Thoracic aorta (tissue), 2 donors: ENCODE results near the gene SLC4A3. TPM values are rescaled to one million over a fixed set of nuclear protein-coding genes. Genes with fewer than 3 reads are reported as not detected.

Experiments
- ATAC-seq: fragments of 150-250 bp; one replicate; pipeline ENCODE4 v1.8.0; 2017; ENCODE audit warnings: low read depth; ENCODE audit not compliant: insufficient number of reproducible peaks, low FRiP score
- DNase-seq: peaks from one replicate; pipeline ENCODE4 v3.0.0-alpha.2; 2020; ENCODE audit warnings: low spot score
- H3K27ac ChIP-seq, 2 donors: fragments of 200-600 bp; sonication (generic); 1 replicate in 1 of 2; 2 replicates in 1 of 2; pipeline ENCODE4 v1.5.1; 2016; ENCODE audit warnings: mild to moderate bottlenecking in 2 of 2, moderate library complexity in 2 of 2
- H3K27me3 ChIP-seq: fragments of 200-600 bp; sonication (generic); replicated peaks from 2 replicates; pipeline ENCODE4 v1.6.0; 2016; ENCODE audit warnings: mild to moderate bottlenecking; ENCODE audit not compliant: insufficient read depth
- H3K36me3 ChIP-seq: fragments of 200-600 bp; sonication (generic); one replicate; pipeline ENCODE4 v1.5.1; 2016
- H3K4me1 ChIP-seq, 2 donors: fragments of 200-600 bp; sonication (generic); 1 replicate in 1 of 2; 2 replicates in 1 of 2; pipeline versions ENCODE4 v1.5.1 to v1.6.0; 2016; ENCODE audit warnings: low read depth in 2 of 2, mild to moderate bottlenecking in 1 of 2; ENCODE audit not compliant: control insufficient read depth in 1 of 2
- H3K4me3 ChIP-seq: fragments of 200-600 bp; sonication (generic); 2 replicates; pipeline ENCODE4 v1.5.1; 2016; ENCODE audit warnings: mild to moderate bottlenecking
- H3K9me3 ChIP-seq: fragments of 200-600 bp; sonication (generic); 2 replicates; pipeline ENCODE4 v1.5.1; 2016
- total RNA-seq, 2 donors: library from RNA; depleted of rRNA; stranded (reverse); fragments of >200 nt; gene quantifications; one replicate each; pipeline versions ENCODE4 v1.1.0 to v1.2.3, GENCODE V29; 2016
- TF ChIP-seq, protein P1 (sequence below): fragments of 200-600 bp; sonication (generic); IDR thresholded peaks from one replicate; pipeline ENCODE4 v1.5.1; 2019; ENCODE audit warnings: antibody characterized with exemption

The SLC4A3 gene
- total RNA-seq, 2 donors from 2014 or later: 5.6 to 6.5 TPM

GRCh38 chr2:219661197-219661954, 33.9 kb downstream of the SLC4A3 start:
- H3K4me1 ChIP-seq: peaks cover 0 to 16% of the 10 kb centered on the region in 2 donors

GRCh38 chr2:219661955-219662395, 34.5 kb downstream of the SLC4A3 start:
- no peak overlapping the region for H3K27ac ChIP-seq
- H3K27me3 ChIP-seq: no peaks in the 10 kb centered on the region
- DNase-seq (no peak), ATAC-seq (no peak)
- peaks cover 0 to 16% of the 10 kb centered on the region in 2 donors for H3K4me1 ChIP-seq
- no peaks in the 10 kb centered on the region for H3K9me3 ChIP-seq
- TF ChIP-seq, protein P1, sequence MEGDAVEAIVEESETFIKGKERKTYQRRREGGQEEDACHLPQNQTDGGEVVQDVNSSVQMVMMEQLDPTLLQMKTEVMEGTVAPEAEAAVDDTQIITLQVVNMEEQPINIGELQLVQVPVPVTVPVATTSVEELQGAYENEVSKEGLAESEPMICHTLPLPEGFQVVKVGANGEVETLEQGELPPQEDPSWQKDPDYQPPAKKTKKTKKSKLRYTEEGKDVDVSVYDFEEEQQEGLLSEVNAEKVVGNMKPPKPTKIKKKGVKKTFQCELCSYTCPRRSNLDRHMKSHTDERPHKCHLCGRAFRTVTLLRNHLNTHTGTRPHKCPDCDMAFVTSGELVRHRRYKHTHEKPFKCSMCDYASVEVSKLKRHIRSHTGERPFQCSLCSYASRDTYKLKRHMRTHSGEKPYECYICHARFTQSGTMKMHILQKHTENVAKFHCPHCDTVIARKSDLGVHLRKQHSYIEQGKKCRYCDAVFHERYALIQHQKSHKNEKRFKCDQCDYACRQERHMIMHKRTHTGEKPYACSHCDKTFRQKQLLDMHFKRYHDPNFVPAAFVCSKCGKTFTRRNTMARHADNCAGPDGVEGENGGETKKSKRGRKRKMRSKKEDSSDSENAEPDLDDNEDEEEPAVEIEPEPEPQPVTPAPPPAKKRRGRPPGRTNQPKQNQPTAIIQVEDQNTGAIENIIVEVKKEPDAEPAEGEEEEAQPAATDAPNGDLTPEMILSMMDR: no peak
- H3K36me3 ChIP-seq: no peaks in the 10 kb centered on the region
- no peak overlapping the region for H3K4me3 ChIP-seq

More at GRCh38 chr2:219661197-219661954, 33.9 kb downstream of the SLC4A3 start:
- H3K4me3 ChIP-seq: no peak overlapping the region
- no peaks in the 10 kb centered on the region for H3K9me3 ChIP-seq
- H3K27me3 ChIP-seq: no peaks in the 10 kb centered on the region
- no peaks in the 10 kb centered on the region for H3K36me3 ChIP-seq
- no peak for DNase-seq
- TF ChIP-seq, protein P1: no peak
- ATAC-seq: no peak
- no peak overlapping the region for H3K27ac ChIP-seq

- no peak overlapping the region for H3K4me3 ChIP-seq
- DNase-seq (no peak), ATAC-seq (no peak)
- TF ChIP-seq, protein P1: no peak
- no peak overlapping the region for H3K27ac ChIP-seq
- no peaks in the 10 kb centered on the region for H3K27me3 ChIP-seq
- H3K4me1 ChIP-seq: peaks cover 0 to 16% of the 10 kb centered on the region in 2 donors
- no peaks in the 10 kb centered on the region for H3K36me3 ChIP-seq
- no peaks in the 10 kb centered on the region for H3K9me3 ChIP-seq
Measured at GRCh38 chr2:219662566-219662965, 35.1 kb downstream of the SLC4A3 start.

GRCh38 chr2:219663116-219663762, 35.8 kb downstream of the SLC4A3 start:
- Histone ChIP-seq H3K4me3 (no peak overlapping the region), H3K4me1 (peaks cover 0 to 10% of the 10 kb centered on the region in 2 donors), H3K27me3 (no peaks in the 10 kb centered on the region), H3K9me3 (no peaks in the 10 kb centered on the region), H3K27ac (no peak overlapping the region), H3K36me3 (no peaks in the 10 kb centered on the region)
- ATAC-seq (no peak), DNase-seq (no peak)
- TF ChIP-seq, protein P1: no peak

DNA sequence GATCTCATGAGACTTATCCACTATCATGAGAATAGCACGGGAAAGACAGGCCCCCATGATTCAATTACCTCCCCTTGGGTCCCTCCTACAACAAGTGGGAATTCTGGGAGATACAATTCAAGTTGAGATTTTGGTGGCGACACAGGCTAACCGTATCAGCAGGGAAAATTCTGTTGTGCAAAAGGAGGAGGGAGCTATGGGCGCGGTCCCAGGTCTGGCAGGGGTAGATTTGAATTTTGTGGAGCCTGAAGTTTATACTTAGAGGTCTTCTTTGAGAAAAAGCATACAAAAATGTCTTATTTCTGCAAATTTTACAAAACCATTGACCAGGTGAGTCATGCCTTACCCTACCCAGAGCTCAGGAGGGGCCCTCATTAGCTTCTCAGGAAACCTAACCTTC, 36.6 kb downstream of the SLC4A3 start:
- Histone ChIP-seq H3K36me3 (no peaks in the 10 kb centered on the region), H3K4me1 (peaks cover 0 to 6% of the 10 kb centered on the region in 2 donors), H3K4me3 (no peak overlapping the region), H3K27ac (no peak overlapping the region), H3K9me3 (no peaks in the 10 kb centered on the region), H3K27me3 (no peaks in the 10 kb centered on the region)
- ATAC-seq (no peak), DNase-seq (no peak)
- TF ChIP-seq, protein P1: no peak
